Measurements from ENCODE around the gene NR6A1.

Gene NR6A1

DNA sequence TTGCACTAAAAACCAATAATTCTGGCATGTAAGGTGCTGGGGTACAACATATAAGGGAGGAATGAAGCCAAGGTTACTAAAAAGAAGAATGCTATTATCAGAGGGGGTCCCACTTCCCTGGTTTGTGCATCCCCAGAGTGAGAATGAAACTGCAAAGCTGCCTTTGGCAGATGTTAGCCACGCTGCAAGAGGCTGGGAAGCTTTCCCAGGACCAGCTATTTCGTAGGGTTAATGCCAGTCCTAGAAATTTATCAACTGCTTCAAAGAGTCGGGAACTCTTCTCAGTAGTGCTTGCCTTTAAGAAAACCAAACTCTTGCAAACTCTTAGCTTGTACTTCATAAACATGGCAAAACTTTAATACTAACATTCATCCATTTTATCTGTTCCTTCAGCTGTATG lies 176.4 kb downstream of the NR6A1 start:
- TF ChIP-seq, protein P1, sequence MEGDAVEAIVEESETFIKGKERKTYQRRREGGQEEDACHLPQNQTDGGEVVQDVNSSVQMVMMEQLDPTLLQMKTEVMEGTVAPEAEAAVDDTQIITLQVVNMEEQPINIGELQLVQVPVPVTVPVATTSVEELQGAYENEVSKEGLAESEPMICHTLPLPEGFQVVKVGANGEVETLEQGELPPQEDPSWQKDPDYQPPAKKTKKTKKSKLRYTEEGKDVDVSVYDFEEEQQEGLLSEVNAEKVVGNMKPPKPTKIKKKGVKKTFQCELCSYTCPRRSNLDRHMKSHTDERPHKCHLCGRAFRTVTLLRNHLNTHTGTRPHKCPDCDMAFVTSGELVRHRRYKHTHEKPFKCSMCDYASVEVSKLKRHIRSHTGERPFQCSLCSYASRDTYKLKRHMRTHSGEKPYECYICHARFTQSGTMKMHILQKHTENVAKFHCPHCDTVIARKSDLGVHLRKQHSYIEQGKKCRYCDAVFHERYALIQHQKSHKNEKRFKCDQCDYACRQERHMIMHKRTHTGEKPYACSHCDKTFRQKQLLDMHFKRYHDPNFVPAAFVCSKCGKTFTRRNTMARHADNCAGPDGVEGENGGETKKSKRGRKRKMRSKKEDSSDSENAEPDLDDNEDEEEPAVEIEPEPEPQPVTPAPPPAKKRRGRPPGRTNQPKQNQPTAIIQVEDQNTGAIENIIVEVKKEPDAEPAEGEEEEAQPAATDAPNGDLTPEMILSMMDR (conservative IDR thresholded peaks at IDR 0.05; ENCODE audit: low read depth, low read length) = no peak
- Histone ChIP-seq H3K4me2 (no peak overlapping the region), H3K9ac (no peak overlapping the region)

DNA sequence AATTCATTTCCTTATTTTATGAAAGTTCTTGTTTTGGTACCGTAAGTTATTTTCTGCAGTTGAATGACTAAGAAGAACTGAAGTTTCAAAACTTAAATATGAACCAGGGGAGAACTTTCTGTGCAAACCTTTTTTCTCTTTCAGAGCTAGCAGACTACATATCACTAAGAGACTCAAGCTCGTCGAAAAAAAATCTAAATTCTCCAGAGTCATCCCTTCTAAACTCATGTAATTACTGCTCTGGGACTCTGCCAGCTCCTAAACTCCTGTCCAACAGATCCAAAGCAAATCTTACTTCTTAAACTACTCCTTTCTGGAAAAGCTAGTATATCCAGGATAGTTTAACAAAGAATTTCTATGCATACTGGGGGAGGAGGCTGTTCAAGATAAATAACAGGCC lies 176.9 kb downstream of the NR6A1 start:
- H3K9ac ChIP-seq = no peak overlapping the region

More for the DNA sequence above, 176.4 kb downstream of the NR6A1 start:
- H3K27ac ChIP-seq = no peak overlapping the region
- H2AFZ ChIP-seq (ENCODE audit: low read depth) = no peak overlapping the region
- no peak overlapping the region for H3K4me3 ChIP-seq (IDR thresholded peaks at IDR 0.05; ENCODE audit: insufficient read depth, low read depth, low read length)
- H3K27me3 ChIP-seq (ENCODE audit: insufficient read depth, low read depth) = no peaks in the 10 kb centered on the region
- no peaks in the 10 kb centered on the region for H3K79me2 ChIP-seq (ENCODE audit: insufficient read depth, low read depth)
- no peaks in the 10 kb centered on the region for H4K20me1 ChIP-seq (ENCODE audit: insufficient read depth)
- H3K4me1 ChIP-seq (ENCODE audit: low read depth, poor library complexity, severe bottlenecking) = no peaks in the 10 kb centered on the region
- no peaks in the 10 kb centered on the region for H3K36me3 ChIP-seq (ENCODE audit: insufficient read depth)

DNA sequence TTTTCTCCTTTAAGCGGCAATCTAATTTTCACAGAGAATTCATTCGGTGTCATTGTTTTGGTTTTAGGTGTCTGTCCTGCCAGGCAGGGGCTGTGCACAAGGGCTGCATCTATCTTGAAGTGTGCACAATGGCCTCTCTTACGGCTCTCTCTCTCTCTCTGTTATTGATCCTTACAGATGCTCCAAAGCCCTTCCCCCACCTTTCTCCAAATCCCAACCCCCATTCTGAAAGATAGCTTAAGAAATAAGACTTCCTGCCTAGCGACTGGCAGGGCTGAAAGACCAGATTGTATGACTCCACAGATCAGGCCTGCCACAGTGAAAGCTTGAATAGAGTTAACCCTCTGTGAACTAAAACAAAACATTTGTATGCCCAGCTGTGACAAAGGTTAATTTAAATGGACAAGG lies 177.5 kb downstream of the NR6A1 start:
- H4K20me1 ChIP-seq (ENCODE audit: insufficient read depth) = no peaks in the 10 kb centered on the region
- no peaks in the 10 kb centered on the region for H3K79me2 ChIP-seq (ENCODE audit: insufficient read depth, low read depth)
- H3K27me3 ChIP-seq (ENCODE audit: insufficient read depth, low read depth) = no peaks in the 10 kb centered on the region
- no peak overlapping the region for H2AFZ ChIP-seq (ENCODE audit: low read depth)
- H3K4me3 ChIP-seq (IDR thresholded peaks at IDR 0.05; ENCODE audit: insufficient read depth, low read depth, low read length) = no peak overlapping the region
- H3K27ac ChIP-seq = no peak overlapping the region
- no peak overlapping the region for H3K9ac ChIP-seq
- H3K36me3 ChIP-seq (ENCODE audit: insufficient read depth) = no peaks in the 10 kb centered on the region
- TF ChIP-seq, protein P1 (conservative IDR thresholded peaks at IDR 0.05; ENCODE audit: low read depth, low read length) = no peak
- H3K4me2 ChIP-seq = no peak overlapping the region
- no peaks in the 10 kb centered on the region for H3K4me1 ChIP-seq (ENCODE audit: low read depth, poor library complexity, severe bottlenecking)

More for the DNA sequence above, 176.9 kb downstream of the NR6A1 start:
- H3K4me2 ChIP-seq = no peak overlapping the region
- TF ChIP-seq, protein P1 (conservative IDR thresholded peaks at IDR 0.05; ENCODE audit: low read depth, low read length) = no peak
- H3K79me2 ChIP-seq (ENCODE audit: insufficient read depth, low read depth) = no peaks in the 10 kb centered on the region
- H2AFZ ChIP-seq (ENCODE audit: low read depth) = no peak overlapping the region
- no peak overlapping the region for H3K4me3 ChIP-seq (IDR thresholded peaks at IDR 0.05; ENCODE audit: insufficient read depth, low read depth, low read length)
- H3K27me3 ChIP-seq (ENCODE audit: insufficient read depth, low read depth) = no peaks in the 10 kb centered on the region
- H3K4me1 ChIP-seq (ENCODE audit: low read depth, poor library complexity, severe bottlenecking) = no peaks in the 10 kb centered on the region
- no peaks in the 10 kb centered on the region for H4K20me1 ChIP-seq (ENCODE audit: insufficient read depth)
- H3K27ac ChIP-seq = no peak overlapping the region
- no peaks in the 10 kb centered on the region for H3K36me3 ChIP-seq (ENCODE audit: insufficient read depth)

DNA sequence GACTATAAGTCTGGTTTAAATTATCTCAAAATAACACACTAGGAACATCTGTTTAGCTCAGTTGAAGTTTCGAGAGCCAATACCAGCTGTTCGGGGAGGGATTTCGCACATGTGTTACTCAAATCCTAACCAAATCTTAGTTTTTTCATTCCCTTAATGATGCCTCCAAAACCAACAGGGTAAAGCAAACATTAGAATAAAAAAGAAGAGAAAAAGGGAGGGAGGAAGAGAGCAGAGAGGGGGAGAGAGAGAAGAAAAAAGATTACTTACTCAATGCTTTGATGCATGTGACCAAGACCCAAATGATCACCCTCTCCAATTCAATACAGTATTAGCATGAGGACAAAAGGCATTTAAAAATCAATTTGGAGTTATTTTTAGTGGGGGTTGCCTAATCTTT lies 177.9 kb downstream of the NR6A1 start:
- no peak overlapping the region for H2AFZ ChIP-seq (ENCODE audit: low read depth)
- H3K4me3 ChIP-seq (IDR thresholded peaks at IDR 0.05; ENCODE audit: insufficient read depth, low read depth, low read length) = no peak overlapping the region
- no peak overlapping the region for H3K9ac ChIP-seq
- no peaks in the 10 kb centered on the region for H3K27me3 ChIP-seq (ENCODE audit: insufficient read depth, low read depth)
- TF ChIP-seq, protein P1 (conservative IDR thresholded peaks at IDR 0.05; ENCODE audit: low read depth, low read length) = no peak
- H3K4me2 ChIP-seq = no peak overlapping the region
- no peak overlapping the region for H3K27ac ChIP-seq
- no peaks in the 10 kb centered on the region for H4K20me1 ChIP-seq (ENCODE audit: insufficient read depth)
- no peaks in the 10 kb centered on the region for H3K36me3 ChIP-seq (ENCODE audit: insufficient read depth)
- no peaks in the 10 kb centered on the region for H3K79me2 ChIP-seq (ENCODE audit: insufficient read depth, low read depth)
- H3K4me1 ChIP-seq (ENCODE audit: low read depth, poor library complexity, severe bottlenecking) = no peaks in the 10 kb centered on the region

Data from KMS-11 (cell line).